Measurements from ENCODE around the gene LYST. TPM values are rescaled to one million over a fixed set of nuclear protein-coding genes. Genes with fewer than 3 reads are reported as not detected.
"Not testable (repeated sequence)": the region's sequence is repeated elsewhere in the genome, so short reads cannot be mapped to it uniquely, and the experiment has no call there.

LYST gene
- total RNA-seq, 1 donor from 2014 or later = 24.5 TPM

GRCh38 chr1:235848251-235848650 lies 18.5 kb downstream of the LYST start:
- not testable (repeated sequence) for H3K9me3 ChIP-seq (ENCODE audit: control insufficient read depth in 3 of 3, low read length in 3 of 3); H3K9ac ChIP-seq (ENCODE audit: low read depth in 1 of 3, low read length in 3 of 3); H3K4me3 ChIP-seq (ENCODE audit: low read length in 3 of 3); H3K27me3 ChIP-seq (ENCODE audit: control insufficient read depth in 3 of 3, insufficient read depth in 3 of 3, low read length in 3 of 3); H3K27ac ChIP-seq (ENCODE audit: low read depth, low read length); H3K36me3 ChIP-seq (ENCODE audit: control insufficient read depth in 3 of 3, insufficient read depth in 3 of 3, low read length in 3 of 3)
- peaks cover 7 to 11% (median 7%) of the 10 kb centered on the region in 3 donors for H3K4me1 ChIP-seq (ENCODE audit: control insufficient read depth in 3 of 3, insufficient read depth in 3 of 3, low read length in 3 of 3)

DNA sequence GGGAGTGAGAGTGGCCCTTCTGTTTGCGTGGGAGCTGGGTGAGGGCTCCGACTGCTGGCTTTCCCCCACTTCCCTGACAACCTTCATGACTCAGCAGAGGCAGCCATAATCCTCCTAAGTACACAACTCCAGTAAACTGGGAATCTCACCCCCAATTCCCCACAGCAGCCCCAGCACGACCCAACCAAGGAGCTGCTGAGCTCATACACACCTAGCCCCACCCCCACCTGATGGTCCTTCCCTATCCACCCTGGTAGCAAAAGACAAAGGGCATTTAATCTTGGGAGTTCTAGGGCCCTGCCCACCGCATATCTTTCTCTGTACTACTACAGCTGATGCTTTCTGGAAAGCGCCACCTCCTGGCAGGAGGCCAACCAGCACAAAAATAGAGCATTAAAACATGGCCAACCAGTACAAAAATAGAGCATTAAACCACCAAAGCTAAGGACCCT lies 21.0 kb downstream of the LYST start:
- H3K9me3 ChIP-seq (ENCODE audit: control insufficient read depth in 3 of 3, low read length in 3 of 3); H3K27ac ChIP-seq (ENCODE audit: low read depth, low read length); H3K4me3 ChIP-seq (ENCODE audit: low read length in 3 of 3); H3K9ac ChIP-seq (ENCODE audit: low read depth in 1 of 3, low read length in 3 of 3); H3K27me3 ChIP-seq (ENCODE audit: control insufficient read depth in 3 of 3, insufficient read depth in 3 of 3, low read length in 3 of 3); H3K36me3 ChIP-seq (ENCODE audit: control insufficient read depth in 3 of 3, insufficient read depth in 3 of 3, low read length in 3 of 3): not testable (repeated sequence)
- H3K4me1 ChIP-seq (ENCODE audit: control insufficient read depth in 3 of 3, insufficient read depth in 3 of 3, low read length in 3 of 3) = peaks cover 4 to 11% (median 7%) of the 10 kb centered on the region in 3 donors

DNA sequence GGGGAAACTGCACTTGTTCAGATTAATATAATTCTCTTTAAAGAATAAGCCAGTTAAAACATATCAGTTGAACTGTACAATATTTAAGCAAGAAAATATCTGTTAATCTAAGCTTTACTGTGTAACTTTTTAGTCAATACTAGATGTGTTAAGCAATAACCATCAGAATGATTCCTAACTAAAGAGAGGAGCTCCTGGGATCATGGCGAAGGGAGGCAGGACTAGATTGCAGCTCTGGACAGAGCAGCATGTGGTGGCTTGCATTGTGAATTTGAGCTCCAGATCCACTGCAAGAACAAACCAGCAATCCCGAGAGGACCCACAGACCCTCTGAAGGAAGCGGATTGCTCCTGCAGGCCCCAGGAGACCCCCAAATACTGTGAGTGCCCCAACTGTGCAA lies 21.9 kb downstream of the LYST start:
- H3K4me3 ChIP-seq (ENCODE audit: low read length in 3 of 3) = no peak overlapping the region
- no peaks in the 10 kb centered on the region for H3K27me3 ChIP-seq (ENCODE audit: control insufficient read depth in 3 of 3, insufficient read depth in 3 of 3, low read length in 3 of 3)
- peaks cover 4 to 11% (median 7%) of the 10 kb centered on the region in 3 donors for H3K4me1 ChIP-seq (ENCODE audit: control insufficient read depth in 3 of 3, insufficient read depth in 3 of 3, low read length in 3 of 3)
- H3K9me3 ChIP-seq (ENCODE audit: control insufficient read depth in 3 of 3, low read length in 3 of 3) = no peaks in the 10 kb centered on the region
- H3K27ac ChIP-seq (ENCODE audit: low read depth, low read length) = no peak overlapping the region
- H3K9ac ChIP-seq (ENCODE audit: low read depth in 1 of 3, low read length in 3 of 3) = no peak overlapping the region
- no peaks in the 10 kb centered on the region for H3K36me3 ChIP-seq (ENCODE audit: control insufficient read depth in 3 of 3, insufficient read depth in 3 of 3, low read length in 3 of 3)

- H3K27ac ChIP-seq (ENCODE audit: low read depth, low read length) = no peak overlapping the region
- H3K9ac ChIP-seq (ENCODE audit: low read depth in 1 of 3, low read length in 3 of 3) = no peak overlapping the region
- H3K4me1 ChIP-seq (ENCODE audit: control insufficient read depth in 3 of 3, insufficient read depth in 3 of 3, low read length in 3 of 3) = peaks cover 4 to 11% (median 7%) of the 10 kb centered on the region in 3 donors
- no peaks in the 10 kb centered on the region for H3K9me3 ChIP-seq (ENCODE audit: control insufficient read depth in 3 of 3, low read length in 3 of 3)
- no peak overlapping the region for H3K4me3 ChIP-seq (ENCODE audit: low read length in 3 of 3)
- no peaks in the 10 kb centered on the region for H3K27me3 ChIP-seq (ENCODE audit: control insufficient read depth in 3 of 3, insufficient read depth in 3 of 3, low read length in 3 of 3)
- H3K36me3 ChIP-seq (ENCODE audit: control insufficient read depth in 3 of 3, insufficient read depth in 3 of 3, low read length in 3 of 3) = no peaks in the 10 kb centered on the region
Observed at GRCh38 chr1:235843461-235843961, 23.2 kb downstream of the LYST start.

- no peaks in the 10 kb centered on the region for H3K27me3 ChIP-seq (ENCODE audit: control insufficient read depth in 3 of 3, insufficient read depth in 3 of 3, low read length in 3 of 3)
- H3K4me3 ChIP-seq (ENCODE audit: low read length in 3 of 3) = no peak overlapping the region
- H3K4me1 ChIP-seq (ENCODE audit: control insufficient read depth in 3 of 3, insufficient read depth in 3 of 3, low read length in 3 of 3) = peaks cover 4 to 11% (median 7%) of the 10 kb centered on the region in 3 donors
- no peak overlapping the region for H3K9ac ChIP-seq (ENCODE audit: low read depth in 1 of 3, low read length in 3 of 3)
- H3K27ac ChIP-seq (ENCODE audit: low read depth, low read length) = no peak overlapping the region
- no peaks in the 10 kb centered on the region for H3K9me3 ChIP-seq (ENCODE audit: control insufficient read depth in 3 of 3, low read length in 3 of 3)
- no peaks in the 10 kb centered on the region for H3K36me3 ChIP-seq (ENCODE audit: control insufficient read depth in 3 of 3, insufficient read depth in 3 of 3, low read length in 3 of 3)
Observed at GRCh38 chr1:235841938-235842545, 24.7 kb downstream of the LYST start.

GRCh38 chr1:235838021-235838420 lies 28.7 kb downstream of the LYST start:
- Histone ChIP-seq H3K36me3 (ENCODE audit: control insufficient read depth in 3 of 3, insufficient read depth in 3 of 3, low read length in 3 of 3) (no peaks in the 10 kb centered on the region), H3K27me3 (ENCODE audit: control insufficient read depth in 3 of 3, insufficient read depth in 3 of 3, low read length in 3 of 3) (no peaks in the 10 kb centered on the region), H3K9me3 (ENCODE audit: control insufficient read depth in 3 of 3, low read length in 3 of 3) (no peaks in the 10 kb centered on the region), H3K27ac (ENCODE audit: low read depth, low read length) (no peak overlapping the region), H3K4me1 (ENCODE audit: control insufficient read depth in 3 of 3, insufficient read depth in 3 of 3, low read length in 3 of 3) (peaks cover 0 to 4% (median 2%) of the 10 kb centered on the region in 3 donors), H3K4me3 (ENCODE audit: low read length in 3 of 3) (no peak overlapping the region), H3K9ac (ENCODE audit: low read depth in 1 of 3, low read length in 3 of 3) (no peak overlapping the region)

DNA sequence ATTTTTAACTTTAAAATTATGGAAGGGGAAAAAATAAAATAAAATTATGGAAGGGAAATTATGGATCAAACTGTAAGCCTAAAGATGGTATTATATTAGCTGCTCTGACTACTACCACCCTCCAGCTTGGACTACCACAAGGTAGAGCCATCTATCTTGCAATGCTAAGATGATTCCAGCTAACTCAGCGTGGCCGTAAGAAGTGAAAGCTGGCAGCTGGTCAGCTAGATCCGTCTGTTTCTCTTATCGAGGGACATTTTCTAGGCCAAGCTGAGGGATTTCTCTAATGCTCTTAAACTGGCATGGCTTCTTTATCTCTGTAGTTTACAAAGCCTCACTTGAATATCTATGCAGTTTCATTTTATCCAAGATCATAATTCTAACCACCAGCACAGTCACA lies 31.5 kb downstream of the LYST start:
- peak overlapping the region in 2 of 3 donors; percentile 50 to 52 for H3K9ac ChIP-seq (ENCODE audit: low read depth in 1 of 3, low read length in 3 of 3)
- H3K4me3 ChIP-seq (ENCODE audit: low read length in 3 of 3) = peak overlapping the region; percentile 53 to 59 (median 55)
- H3K9me3 ChIP-seq (ENCODE audit: control insufficient read depth in 3 of 3, low read length in 3 of 3) = no peaks in the 10 kb centered on the region
- peaks cover 0 to 4% (median 2%) of the 10 kb centered on the region in 3 donors for H3K4me1 ChIP-seq (ENCODE audit: control insufficient read depth in 3 of 3, insufficient read depth in 3 of 3, low read length in 3 of 3)
- H3K27ac ChIP-seq (ENCODE audit: low read depth, low read length) = peak overlapping the region; percentile 11
- H3K36me3 ChIP-seq (ENCODE audit: control insufficient read depth in 3 of 3, insufficient read depth in 3 of 3, low read length in 3 of 3) = no peaks in the 10 kb centered on the region
- H3K27me3 ChIP-seq (ENCODE audit: control insufficient read depth in 3 of 3, insufficient read depth in 3 of 3, low read length in 3 of 3) = no peaks in the 10 kb centered on the region

GRCh38 chr1:235834620-235835019 lies 32.1 kb downstream of the LYST start:
- Histone ChIP-seq H3K9ac (ENCODE audit: low read depth in 1 of 3, low read length in 3 of 3) (no peak overlapping the region), H3K36me3 (ENCODE audit: control insufficient read depth in 3 of 3, insufficient read depth in 3 of 3, low read length in 3 of 3) (no peaks in the 10 kb centered on the region), H3K27me3 (ENCODE audit: control insufficient read depth in 3 of 3, insufficient read depth in 3 of 3, low read length in 3 of 3) (no peaks in the 10 kb centered on the region), H3K9me3 (ENCODE audit: control insufficient read depth in 3 of 3, low read length in 3 of 3) (no peaks in the 10 kb centered on the region), H3K4me3 (ENCODE audit: low read length in 3 of 3) (no peak overlapping the region), H3K27ac (ENCODE audit: low read depth, low read length) (no peak overlapping the region), H3K4me1 (ENCODE audit: control insufficient read depth in 3 of 3, insufficient read depth in 3 of 3, low read length in 3 of 3) (peaks cover 0 to 4% (median 2%) of the 10 kb centered on the region in 3 donors)

DNA sequence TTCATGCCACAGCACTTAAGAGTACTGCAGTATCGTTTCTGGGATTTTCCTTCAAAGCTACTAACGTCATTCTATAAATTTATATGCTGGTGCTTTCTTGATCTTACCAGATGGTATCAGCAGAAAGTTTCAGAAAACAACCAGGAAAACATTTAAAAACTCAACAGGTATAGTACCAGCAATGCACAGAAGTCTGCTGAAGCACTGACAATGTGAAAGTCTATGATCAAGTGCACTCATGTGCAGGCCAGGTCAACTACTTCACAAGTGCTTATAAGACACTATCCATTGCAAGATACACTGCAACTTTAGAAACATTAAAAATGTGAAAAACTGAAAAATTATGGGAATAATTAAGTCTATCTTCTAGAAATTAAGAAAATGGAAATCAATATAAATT lies 34.7 kb downstream of the LYST start:
- H3K36me3 ChIP-seq (ENCODE audit: control insufficient read depth in 3 of 3, insufficient read depth in 3 of 3, low read length in 3 of 3) = peaks cover 0 to 3% (median 0%) of the 10 kb centered on the region in 3 donors
- no peaks in the 10 kb centered on the region for H3K9me3 ChIP-seq (ENCODE audit: control insufficient read depth in 3 of 3, low read length in 3 of 3)
- H3K27me3 ChIP-seq (ENCODE audit: control insufficient read depth in 3 of 3, insufficient read depth in 3 of 3, low read length in 3 of 3) = no peaks in the 10 kb centered on the region
- H3K4me3 ChIP-seq (ENCODE audit: low read length in 3 of 3) = no peak overlapping the region
- H3K9ac ChIP-seq (ENCODE audit: low read depth in 1 of 3, low read length in 3 of 3) = no peak overlapping the region
- H3K27ac ChIP-seq (ENCODE audit: low read depth, low read length) = no peak overlapping the region
- peaks cover 0 to 4% (median 2%) of the 10 kb centered on the region in 3 donors for H3K4me1 ChIP-seq (ENCODE audit: control insufficient read depth in 3 of 3, insufficient read depth in 3 of 3, low read length in 3 of 3)

GRCh38 chr1:235831148-235831547 lies 35.6 kb downstream of the LYST start:
- Histone ChIP-seq H3K27me3 (ENCODE audit: control insufficient read depth in 3 of 3, insufficient read depth in 3 of 3, low read length in 3 of 3) (no peaks in the 10 kb centered on the region), H3K4me3 (ENCODE audit: low read length in 3 of 3) (no peak overlapping the region), H3K4me1 (ENCODE audit: control insufficient read depth in 3 of 3, insufficient read depth in 3 of 3, low read length in 3 of 3) (peaks cover 0 to 4% (median 2%) of the 10 kb centered on the region in 3 donors)

More at GRCh38 chr1:235831148-235831547, 35.6 kb downstream of the LYST start:
- Histone ChIP-seq H3K9me3 (ENCODE audit: control insufficient read depth in 3 of 3, low read length in 3 of 3) (no peaks in the 10 kb centered on the region), H3K36me3 (ENCODE audit: control insufficient read depth in 3 of 3, insufficient read depth in 3 of 3, low read length in 3 of 3) (peaks cover 0 to 6% (median 5%) of the 10 kb centered on the region in 3 donors), H3K9ac (ENCODE audit: low read depth in 1 of 3, low read length in 3 of 3) (no peak overlapping the region), H3K27ac (ENCODE audit: low read depth, low read length) (no peak overlapping the region)

All from skeletal muscle tissue (tissue), 4 donors.